CMK (cell line): ENCODE measurements around the gene KIR3DL3.
"Not testable (repeated sequence)": the region's sequence is repeated elsewhere in the genome, so short reads cannot be mapped to it uniquely, and the experiment has no call there.

Experiments
- DNase-seq: peaks from one replicate; pipeline ENCODE4 v3.0.0-alpha.2; 2010; ENCODE audit warnings: low read depth

Gene KIR3DL3

GRCh38 chr19:54731191-54731590 is 6.9 kb downstream of the KIR3DL3 start:
- no peak for DNase-seq

DNA sequence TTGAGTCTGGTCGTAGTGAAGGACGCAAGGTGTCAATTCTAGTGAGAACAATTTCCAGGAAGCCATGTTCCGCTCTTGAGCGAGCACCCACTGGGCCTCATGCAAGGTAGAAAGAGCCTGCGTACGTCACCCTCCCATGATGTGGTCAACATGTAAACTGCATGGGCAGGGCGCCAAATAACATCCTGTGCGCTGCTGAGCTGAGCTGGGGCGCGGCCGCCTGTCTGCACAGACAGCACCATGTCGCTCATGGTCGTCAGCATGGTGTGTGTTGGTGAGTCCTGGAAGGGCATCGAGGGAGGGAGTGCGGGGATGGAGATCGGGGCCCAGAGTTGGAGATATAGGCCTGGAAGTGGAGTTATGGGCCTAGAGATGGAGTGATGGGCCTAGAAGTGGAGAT is 14.1 kb downstream of the KIR3DL3 start, which contains the start of gene KIR2DL3:
KIR2DL3 (plus strand) TSS at position 208 of the 400 bp plus-strand sequence; CDS start at position 241, 33 bp downstream.
- not testable (repeated sequence) for DNase-seq

DNA sequence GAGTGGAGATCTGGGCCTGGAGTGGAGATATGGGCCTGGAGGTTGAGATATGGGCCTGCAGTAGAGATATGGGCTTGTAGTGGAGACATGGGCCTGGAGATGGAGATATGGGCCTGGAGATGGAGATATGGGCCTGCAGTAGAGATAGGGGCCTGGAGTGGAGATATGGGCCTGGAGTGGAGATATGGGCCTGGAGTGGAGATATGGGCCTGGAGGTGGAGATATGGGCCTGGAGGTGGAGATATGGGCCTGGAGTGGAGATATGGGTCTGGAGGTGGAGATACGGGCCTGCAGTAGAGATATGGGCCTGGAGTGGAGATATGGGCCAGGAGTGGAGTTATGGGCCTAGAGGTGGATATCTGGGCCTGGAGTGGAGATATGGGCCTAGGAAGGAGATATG is 14.5 kb downstream of the KIR3DL3 start:
- no peak for DNase-seq

DNA sequence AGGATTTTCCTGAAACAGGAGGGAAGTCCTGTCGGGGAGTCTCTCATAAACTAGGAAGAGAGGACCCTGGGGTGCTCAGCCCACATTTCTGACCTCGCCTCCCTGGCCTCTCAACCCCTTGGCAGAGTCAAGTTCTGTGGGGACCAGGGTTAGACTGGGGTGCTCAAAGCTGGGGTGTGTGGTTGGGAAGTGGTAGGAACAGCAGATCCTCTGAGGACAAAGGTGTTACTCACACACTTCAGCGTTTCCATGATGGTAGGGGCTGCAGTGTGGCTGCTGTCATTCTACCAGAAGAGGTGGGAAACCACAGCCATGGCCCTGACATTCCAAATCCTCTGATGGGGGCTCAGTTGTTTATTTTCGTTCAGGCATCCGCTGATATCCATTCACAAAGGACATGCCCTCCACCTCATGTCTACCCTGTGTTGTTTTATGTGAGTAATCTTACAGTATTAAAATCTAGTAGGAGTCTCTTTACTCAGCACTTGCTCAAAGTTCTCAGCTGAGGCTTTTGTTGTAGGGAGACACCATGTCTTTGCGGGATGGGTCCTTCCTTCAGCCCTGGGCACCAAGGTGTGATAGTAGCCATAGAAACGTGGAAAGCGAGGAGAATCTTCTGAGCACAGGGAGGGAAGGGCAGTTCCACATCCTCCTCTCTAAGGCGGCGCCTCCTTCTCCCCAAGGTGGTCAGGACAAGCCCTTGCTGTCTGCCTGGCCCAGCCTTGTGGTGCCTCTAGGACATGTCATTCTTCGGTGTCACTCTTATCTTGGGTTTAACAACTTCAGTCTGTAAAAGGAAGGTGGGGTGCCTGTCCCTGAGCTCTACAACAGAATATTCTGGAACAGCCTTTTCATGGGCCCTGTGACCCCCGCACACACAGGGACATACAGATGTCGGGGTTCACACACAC is 15.6 kb downstream of the KIR3DL3 start:
- no peak for DNase-seq

DNA sequence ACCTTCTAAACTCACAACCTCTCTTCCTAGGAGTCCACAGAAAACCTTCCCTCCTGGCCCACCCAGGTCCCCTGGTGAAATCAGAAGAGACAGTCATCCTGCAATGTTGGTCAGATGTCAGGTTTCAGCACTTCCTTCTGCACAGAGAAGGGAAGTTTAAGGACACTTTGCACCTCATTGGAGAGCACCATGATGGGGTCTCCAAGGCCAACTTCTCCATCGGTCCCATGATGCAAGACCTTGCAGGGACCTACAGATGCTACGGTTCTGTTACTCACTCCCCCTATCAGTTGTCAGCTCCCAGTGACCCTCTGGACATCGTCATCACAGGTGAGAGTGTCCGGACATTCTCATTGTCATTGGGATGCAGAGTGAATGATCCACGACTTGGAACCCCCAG is 17.7 kb downstream of the KIR3DL3 start:
- DNase-seq = not testable (repeated sequence)

DNA sequence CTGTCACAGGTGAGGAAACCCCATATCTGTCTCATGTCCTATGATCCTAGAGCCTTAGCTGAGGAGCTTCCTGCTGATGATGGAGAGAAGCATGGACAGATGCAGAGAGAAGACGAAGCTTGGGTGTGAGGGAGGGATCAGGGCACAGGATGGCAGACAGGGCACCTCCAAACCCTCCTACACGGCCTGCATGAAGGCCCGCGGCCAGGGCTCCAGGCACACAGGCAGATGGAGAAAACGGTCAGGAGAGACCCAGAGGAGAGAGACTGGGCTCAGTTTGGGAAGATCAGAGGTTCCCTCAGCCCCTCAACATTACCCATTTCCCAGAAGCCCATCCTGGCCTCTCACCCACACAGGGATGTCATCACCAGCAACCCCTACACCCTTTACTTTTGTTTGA is 19.8 kb downstream of the KIR3DL3 start:
- DNase-seq = not testable (repeated sequence)

DNA sequence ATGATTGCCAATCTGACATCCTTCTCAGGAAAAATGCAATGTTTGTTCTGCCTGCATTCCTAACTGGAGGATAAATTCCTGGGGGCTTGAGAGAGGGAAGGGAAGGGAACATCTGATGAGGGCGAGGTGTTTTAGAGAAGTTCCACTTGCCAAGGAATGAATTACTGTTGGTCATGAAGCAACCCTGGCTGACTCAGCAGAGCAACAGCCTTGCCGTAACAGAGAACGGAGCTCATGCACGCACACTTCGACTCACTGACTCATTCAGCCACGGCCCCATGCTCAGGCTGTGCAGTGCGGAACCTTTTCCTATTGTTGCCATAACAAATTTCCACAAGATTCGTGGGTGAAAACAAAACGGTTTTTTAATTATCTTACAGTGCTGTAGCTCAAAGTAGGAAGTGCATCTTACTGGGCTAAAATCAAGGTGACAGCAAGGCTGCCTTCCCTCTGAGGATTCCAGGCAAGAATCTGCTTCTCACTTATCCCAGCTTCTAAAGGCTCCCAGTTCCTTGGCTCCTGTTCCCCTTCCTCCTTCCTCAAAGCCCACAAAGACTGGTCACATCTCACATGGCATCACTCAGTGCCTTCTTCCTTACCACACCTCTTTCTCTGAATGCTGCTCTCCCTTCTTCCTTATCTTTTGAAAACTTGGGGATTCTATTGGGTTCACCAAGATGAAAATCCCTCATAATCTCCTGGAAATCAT is 23.5 kb downstream of the KIR3DL3 start:
- DNase-seq = not testable (repeated sequence)

GRCh38 chr19:54750276-54750675 is 26.0 kb downstream of the KIR3DL3 start:
- not testable (repeated sequence) for DNase-seq

DNA sequence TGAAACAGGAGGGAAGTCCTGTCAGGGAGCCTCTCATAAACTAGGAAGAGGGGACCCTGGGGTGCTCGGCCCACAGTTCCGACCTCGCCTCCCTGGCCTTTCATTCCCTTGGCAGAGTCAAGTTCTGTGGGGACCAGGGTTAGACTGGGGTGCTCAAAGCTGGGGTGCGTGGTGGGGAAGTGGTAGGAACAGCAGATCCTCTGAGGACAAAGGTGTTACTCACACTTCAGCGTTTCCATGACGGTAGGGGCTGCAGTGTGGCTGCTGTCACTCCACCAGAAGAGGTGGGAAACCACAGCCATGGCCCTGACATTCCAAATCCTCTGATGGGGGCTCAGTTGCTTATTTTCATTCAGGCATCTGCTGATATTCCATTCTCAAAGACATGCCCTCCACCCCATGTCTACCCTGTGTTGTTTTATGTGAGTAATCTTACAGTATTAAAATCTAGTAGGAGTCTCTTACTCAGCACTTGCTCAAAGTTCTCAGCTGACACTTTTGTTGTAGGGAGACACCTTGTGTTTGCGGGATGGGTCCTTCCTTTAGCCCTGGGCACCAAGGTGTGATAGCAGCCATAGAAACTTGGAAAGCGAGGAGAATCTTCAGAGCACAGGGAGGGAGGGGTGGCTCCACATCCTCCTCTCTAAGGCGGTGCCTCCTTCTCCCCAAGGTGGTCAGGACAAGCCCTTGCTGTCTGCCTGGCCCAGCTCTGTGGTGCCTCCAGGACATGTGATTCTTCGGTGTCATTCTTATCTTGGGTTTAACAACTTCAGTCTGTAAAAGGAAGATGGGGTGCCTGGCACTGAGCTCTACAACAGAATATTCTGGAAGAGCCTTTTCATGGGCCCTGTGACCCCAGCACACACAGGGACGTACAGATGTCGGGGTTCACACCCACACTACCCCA is 32.2 kb downstream of the KIR3DL3 start:
- not testable (repeated sequence) for DNase-seq

DNA sequence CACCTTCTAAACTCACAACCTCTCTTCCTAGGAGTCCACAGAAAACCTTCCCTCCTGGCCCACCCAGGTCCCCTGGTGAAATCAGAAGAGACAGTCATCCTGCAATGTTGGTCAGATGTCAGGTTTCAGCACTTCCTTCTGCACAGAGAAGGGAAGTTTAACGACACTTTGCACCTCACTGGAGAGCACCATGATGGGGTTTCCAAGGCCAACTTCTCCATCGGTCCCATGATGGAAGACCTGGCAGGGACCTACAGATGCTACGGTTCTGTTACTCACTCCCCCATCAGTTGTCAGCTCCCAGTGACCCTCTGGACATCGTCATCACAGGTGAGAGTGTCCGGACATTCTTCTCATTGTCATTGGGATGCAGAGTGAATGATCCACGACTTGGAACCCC is 34.3 kb downstream of the KIR3DL3 start:
- not testable (repeated sequence) for DNase-seq

DNA sequence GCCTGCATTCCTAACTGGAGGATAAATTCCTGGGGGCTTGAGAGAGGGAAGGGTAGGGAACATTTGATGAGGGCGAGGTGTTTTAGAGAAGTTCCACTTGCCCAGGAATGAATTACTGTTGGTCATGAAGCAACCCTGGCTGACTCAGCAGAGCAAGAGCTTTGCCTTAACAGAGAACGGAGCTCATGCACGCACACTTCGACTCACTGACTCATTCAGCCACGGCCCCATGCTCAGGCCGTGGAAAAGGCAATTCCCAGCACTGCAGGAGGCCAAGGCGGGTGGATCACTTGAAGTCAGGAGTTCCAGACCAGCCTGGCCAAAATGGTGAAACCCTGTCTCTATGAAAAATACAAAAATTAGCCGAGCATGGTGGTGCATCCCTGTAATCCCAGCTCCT is 40.0 kb downstream of the KIR3DL3 start:
- DNase-seq = not testable (repeated sequence)

DNA sequence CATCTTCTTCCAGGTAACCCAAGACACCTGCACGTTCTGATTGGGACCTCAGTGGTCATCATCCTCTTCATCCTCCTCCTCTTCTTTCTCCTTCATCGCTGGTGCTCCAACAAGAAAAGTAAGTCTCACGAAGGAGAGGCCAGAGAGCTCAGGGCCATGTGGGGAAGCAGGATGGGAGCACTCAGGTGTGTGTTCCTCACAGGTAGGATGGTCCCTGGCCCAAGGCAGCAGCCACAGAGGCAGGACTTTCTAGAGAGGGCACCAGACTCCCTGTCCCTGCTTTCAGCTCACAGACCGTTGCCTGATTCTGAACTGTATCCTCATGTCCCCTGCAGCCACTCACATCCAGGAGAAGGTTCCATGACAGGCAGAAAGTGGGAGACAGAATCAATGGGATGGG is 42.2 kb downstream of the KIR3DL3 start:
- not testable (repeated sequence) for DNase-seq

GRCh38 chr19:54769646-54770045 is 45.4 kb downstream of the KIR3DL3 start, which contains the start of gene KIR2DL1:
Gene KIR2DL1, plus strand, starts transcription at chr19:54769793. Its CDS starts 58 bp downstream, at chr19:54769851.
- DNase-seq = not testable (repeated sequence)

DNA sequence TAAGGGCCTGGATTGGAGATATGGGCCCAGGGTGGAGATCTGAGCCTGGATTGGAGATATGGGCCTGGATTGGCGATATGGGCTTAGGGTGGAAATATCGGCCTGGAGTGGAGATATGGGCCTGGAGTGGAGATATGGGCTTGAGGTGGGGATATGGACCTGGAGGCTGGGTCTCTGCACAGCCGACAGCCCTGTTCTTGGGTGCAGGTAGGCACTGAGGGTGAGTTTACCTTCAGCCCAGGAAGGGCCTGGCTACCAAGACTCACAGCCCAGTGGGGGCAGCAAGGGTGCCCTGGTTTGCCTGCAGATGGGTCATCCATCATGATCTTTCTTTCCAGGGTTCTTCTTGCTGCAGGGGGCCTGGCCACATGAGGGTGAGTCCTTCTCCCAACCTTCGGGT is 46.3 kb downstream of the KIR3DL3 start:
- not testable (repeated sequence) for DNase-seq

GRCh38 chr19:54771018-54771960 is 47.0 kb downstream of the KIR3DL3 start:
- DNase-seq = not testable (repeated sequence)

- DNase-seq = not testable (repeated sequence)
Observed at GRCh38 chr19:54772666-54773065, 48.4 kb downstream of the KIR3DL3 start.

GRCh38 chr19:54775095-54775815 is 51.0 kb downstream of the KIR3DL3 start:
- DNase-seq = not testable (repeated sequence)

DNA sequence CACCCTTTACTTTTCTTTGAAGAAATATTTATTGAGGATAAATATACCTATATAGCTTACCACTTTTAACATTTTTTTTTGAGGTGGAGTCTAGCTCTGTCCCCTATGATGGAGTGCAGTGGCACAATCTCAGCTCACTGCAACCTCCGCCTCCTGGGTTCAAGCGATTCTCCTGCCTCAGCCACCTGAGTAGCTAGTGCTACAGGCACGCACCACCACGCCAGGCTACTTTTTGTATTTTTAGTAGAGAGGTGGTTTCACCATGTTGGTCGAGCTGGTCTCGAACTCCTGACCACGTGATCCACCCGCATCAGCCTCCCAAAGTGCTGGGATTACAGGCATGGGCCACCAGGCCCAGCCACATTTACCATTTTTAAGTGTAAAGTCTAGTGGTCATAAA is 51.6 kb downstream of the KIR3DL3 start:
- not testable (repeated sequence) for DNase-seq

GRCh38 chr19:54777851-54778250 is 53.6 kb downstream of the KIR3DL3 start:
- not testable (repeated sequence) for DNase-seq

GRCh38 chr19:54778896-54779295 is 54.7 kb downstream of the KIR3DL3 start:
- not testable (repeated sequence) for DNase-seq
